Measurements from ENCODE around the gene PDIA5. TPM values are rescaled to one million over a fixed set of nuclear protein-coding genes. Genes with fewer than 3 reads are reported as not detected.

The PDIA5 gene
- polyA plus RNA-seq, 1 donor from 2014 or later = 1.4 TPM

DNA sequence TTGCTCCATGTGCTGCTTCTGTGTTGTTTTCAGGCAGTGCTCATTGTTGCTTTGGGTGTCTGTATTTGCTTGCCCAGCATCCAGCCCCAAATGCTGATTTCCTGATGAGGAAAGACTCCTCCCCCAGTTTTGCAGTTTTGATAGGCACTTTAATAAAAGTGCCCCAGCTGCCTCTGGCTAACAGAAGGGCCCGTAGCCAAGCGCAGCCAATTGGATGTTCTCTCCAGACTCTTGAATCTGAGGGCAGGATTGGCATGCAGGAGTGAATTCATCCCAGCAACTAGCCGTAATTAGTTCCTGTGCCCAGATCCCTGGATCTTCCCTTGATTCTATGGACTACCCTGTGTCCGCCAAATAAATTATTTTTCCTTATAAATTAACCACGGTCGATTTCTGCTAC is 24.4 kb upstream of the PDIA5 start:
- Histone ChIP-seq H3F3A (ENCODE audit: insufficient read depth, low read length, poor library complexity, severe bottlenecking) (no peaks in the 10 kb centered on the region), H3K36me3 (ENCODE audit: insufficient read depth, low read length) (no peaks in the 10 kb centered on the region)
- TF ChIP-seq EP300 (conservative IDR thresholded peaks at IDR 0.05; ENCODE audit: poor library complexity, severe bottlenecking) = no peak
- TF ChIP-seq, protein P1, sequence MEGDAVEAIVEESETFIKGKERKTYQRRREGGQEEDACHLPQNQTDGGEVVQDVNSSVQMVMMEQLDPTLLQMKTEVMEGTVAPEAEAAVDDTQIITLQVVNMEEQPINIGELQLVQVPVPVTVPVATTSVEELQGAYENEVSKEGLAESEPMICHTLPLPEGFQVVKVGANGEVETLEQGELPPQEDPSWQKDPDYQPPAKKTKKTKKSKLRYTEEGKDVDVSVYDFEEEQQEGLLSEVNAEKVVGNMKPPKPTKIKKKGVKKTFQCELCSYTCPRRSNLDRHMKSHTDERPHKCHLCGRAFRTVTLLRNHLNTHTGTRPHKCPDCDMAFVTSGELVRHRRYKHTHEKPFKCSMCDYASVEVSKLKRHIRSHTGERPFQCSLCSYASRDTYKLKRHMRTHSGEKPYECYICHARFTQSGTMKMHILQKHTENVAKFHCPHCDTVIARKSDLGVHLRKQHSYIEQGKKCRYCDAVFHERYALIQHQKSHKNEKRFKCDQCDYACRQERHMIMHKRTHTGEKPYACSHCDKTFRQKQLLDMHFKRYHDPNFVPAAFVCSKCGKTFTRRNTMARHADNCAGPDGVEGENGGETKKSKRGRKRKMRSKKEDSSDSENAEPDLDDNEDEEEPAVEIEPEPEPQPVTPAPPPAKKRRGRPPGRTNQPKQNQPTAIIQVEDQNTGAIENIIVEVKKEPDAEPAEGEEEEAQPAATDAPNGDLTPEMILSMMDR (IDR thresholded peaks at IDR 0.05; ENCODE audit: poor library complexity, severe bottlenecking) = no peak
- TF ChIP-seq SMC3 (conservative IDR thresholded peaks at IDR 0.05; ENCODE audit: poor library complexity) = no peak
- no peak for TF ChIP-seq EZH2 (IDR thresholded peaks at IDR 0.05; ENCODE audit: borderline replicate concordance, insufficient read depth, low read length, poor library complexity, severe bottlenecking)
- no peak for TF ChIP-seq RAD21 (conservative IDR thresholded peaks at IDR 0.05)
- no peak for TF ChIP-seq MXI1 (conservative IDR thresholded peaks at IDR 0.05; ENCODE audit: poor library complexity, severe bottlenecking)
- no peak for TF ChIP-seq REST (IDR thresholded peaks at IDR 0.05; ENCODE audit: borderline replicate concordance)
- TF ChIP-seq TAF1 (IDR thresholded peaks at IDR 0.05; ENCODE audit: low read depth) = no peak
- TF ChIP-seq POLR2AphosphoS5 (IDR thresholded peaks at IDR 0.05) = no peak

GRCh38 chr3:123044981-123045763 is 21.7 kb upstream of the PDIA5 start:
- no peak overlapping the region for H3K27ac ChIP-seq (ENCODE audit: low read length)
- no peaks in the 10 kb centered on the region for H3K79me2 ChIP-seq (replicated peaks; ENCODE audit: insufficient read depth, low read length)
- H3K9ac ChIP-seq (ENCODE audit: low read length) = no peak overlapping the region
- H3K27me3 ChIP-seq (ENCODE audit: insufficient read depth, low read depth, low read length) = no peaks in the 10 kb centered on the region
- H4K20me1 ChIP-seq (ENCODE audit: insufficient read depth) = no peaks in the 10 kb centered on the region
- H3K36me3 ChIP-seq (ENCODE audit: insufficient read depth, low read length) = no peaks in the 10 kb centered on the region
- no peaks in the 10 kb centered on the region for H3K9me3 ChIP-seq (ENCODE audit: low read length)
- H3K9me2 ChIP-seq (ENCODE audit: insufficient read depth, low read length) = no peaks in the 10 kb centered on the region
- H3K4me2 ChIP-seq (ENCODE audit: low read length) = no peak overlapping the region
- no peak for TF ChIP-seq RAD21 (conservative IDR thresholded peaks at IDR 0.05)
- no peak for TF ChIP-seq POLR2AphosphoS5 (IDR thresholded peaks at IDR 0.05)
- TF ChIP-seq SMC3 (conservative IDR thresholded peaks at IDR 0.05; ENCODE audit: poor library complexity) = no peak
- TF ChIP-seq, protein P1 (IDR thresholded peaks at IDR 0.05; ENCODE audit: poor library complexity, severe bottlenecking) = no peak
- no peak for TF ChIP-seq MXI1 (conservative IDR thresholded peaks at IDR 0.05; ENCODE audit: poor library complexity, severe bottlenecking)
- no peak for TF ChIP-seq REST (IDR thresholded peaks at IDR 0.05; ENCODE audit: borderline replicate concordance)
- TF ChIP-seq TAF1 (IDR thresholded peaks at IDR 0.05; ENCODE audit: low read depth) = no peak
- TF ChIP-seq EZH2 (IDR thresholded peaks at IDR 0.05; ENCODE audit: borderline replicate concordance, insufficient read depth, low read length, poor library complexity, severe bottlenecking) = no peak
- no peak for TF ChIP-seq EP300 (conservative IDR thresholded peaks at IDR 0.05; ENCODE audit: poor library complexity, severe bottlenecking)
- H3F3A ChIP-seq (ENCODE audit: insufficient read depth, low read length, poor library complexity, severe bottlenecking) = no peaks in the 10 kb centered on the region
- H2AFZ ChIP-seq (ENCODE audit: low read depth, low read length) = no peak overlapping the region
- H3K4me3 ChIP-seq (ENCODE audit: low read length) = no peak overlapping the region

More for the DNA sequence above, 24.4 kb upstream of the PDIA5 start:
- H2AFZ ChIP-seq (ENCODE audit: low read depth, low read length) = no peak overlapping the region
- H3K27ac ChIP-seq (ENCODE audit: low read length) = no peak overlapping the region
- H3K4me3 ChIP-seq (ENCODE audit: low read length) = no peak overlapping the region
- H3K4me2 ChIP-seq (ENCODE audit: low read length) = no peak overlapping the region
- no peaks in the 10 kb centered on the region for H3K9me3 ChIP-seq (ENCODE audit: low read length)
- H3K27me3 ChIP-seq (ENCODE audit: insufficient read depth, low read depth, low read length) = no peaks in the 10 kb centered on the region
- H4K20me1 ChIP-seq (ENCODE audit: insufficient read depth) = no peaks in the 10 kb centered on the region
- H3K9ac ChIP-seq (ENCODE audit: low read length) = no peak overlapping the region
- H3K79me2 ChIP-seq (replicated peaks; ENCODE audit: insufficient read depth, low read length) = no peaks in the 10 kb centered on the region
- no peaks in the 10 kb centered on the region for H3K9me2 ChIP-seq (ENCODE audit: insufficient read depth, low read length)
